Hair follicular keratinocyte (primary cell): Measurements from ENCODE around the gene LTB4R2. TPM values are rescaled to one million over a fixed set of nuclear protein-coding genes. Genes with fewer than 3 reads are reported as not detected.

ENCODE experiments used
- total RNA-seq: library from RNA; depleted of rRNA; stranded (reverse); fragments of >200 nt; gene quantifications from 2 replicates; pipeline ENCODE4 v1.2.3, GENCODE V29; 2015

The LTB4R2 gene
- total RNA-seq: 37.0 and 42.9 TPM in 2 replicates

DNA sequence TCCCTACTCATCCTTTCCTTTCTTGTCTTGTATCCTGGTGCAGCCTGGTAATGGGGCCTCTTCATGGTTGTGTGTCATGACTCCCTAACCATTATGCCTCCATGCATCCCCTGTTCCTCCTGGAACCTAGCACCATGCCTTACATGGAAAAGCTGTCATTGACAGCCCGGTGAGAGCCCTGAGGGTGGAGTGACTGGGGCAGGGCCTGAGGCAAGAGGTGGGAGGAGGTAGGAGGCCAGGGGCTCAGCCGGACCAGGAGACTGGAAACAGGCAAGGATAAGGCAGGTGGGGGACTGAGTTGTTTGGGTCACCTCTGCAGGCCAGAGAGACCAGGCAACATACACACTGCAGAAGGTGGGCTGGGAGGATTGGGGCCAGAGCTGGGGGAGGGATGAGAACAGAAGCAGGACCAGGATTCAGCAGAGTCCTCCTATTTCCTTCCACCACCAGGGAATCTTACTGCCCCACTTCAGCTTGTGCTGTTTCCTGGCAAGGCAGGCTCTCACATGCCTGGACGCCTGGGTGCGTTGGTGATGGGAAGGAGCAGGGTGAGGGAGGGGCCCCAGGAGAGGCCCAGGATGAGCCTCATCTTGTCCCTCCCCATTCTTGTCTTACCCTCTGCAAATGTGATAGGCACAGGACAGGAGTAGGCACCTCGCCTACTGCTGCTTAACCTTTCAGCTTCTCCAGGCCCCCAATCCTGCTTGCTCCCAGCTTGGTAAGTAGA lies at the start of gene LTB4R2:
Gene LTB4R2, plus strand, starts transcription at position 603 of the 727 bp plus-strand sequence. CDS start 525 bp downstream, outside the sequence.

GRCh38 chr14:24262821-24263733 lies 46.9 kb upstream of the LTB4R2 start, which contains the start of gene TGM1:
Gene TGM1 (minus strand): TSS chr14:24263177. CDS start chr14:24262352, 825 bp downstream.

GRCh38 chr14:24271134-24271833 lies 38.7 kb upstream of the LTB4R2 start, which contains the start of gene RABGGTA:
Gene RABGGTA (minus strand): TSS chr14:24271597. CDS start chr14:24271115, 482 bp downstream.

DNA sequence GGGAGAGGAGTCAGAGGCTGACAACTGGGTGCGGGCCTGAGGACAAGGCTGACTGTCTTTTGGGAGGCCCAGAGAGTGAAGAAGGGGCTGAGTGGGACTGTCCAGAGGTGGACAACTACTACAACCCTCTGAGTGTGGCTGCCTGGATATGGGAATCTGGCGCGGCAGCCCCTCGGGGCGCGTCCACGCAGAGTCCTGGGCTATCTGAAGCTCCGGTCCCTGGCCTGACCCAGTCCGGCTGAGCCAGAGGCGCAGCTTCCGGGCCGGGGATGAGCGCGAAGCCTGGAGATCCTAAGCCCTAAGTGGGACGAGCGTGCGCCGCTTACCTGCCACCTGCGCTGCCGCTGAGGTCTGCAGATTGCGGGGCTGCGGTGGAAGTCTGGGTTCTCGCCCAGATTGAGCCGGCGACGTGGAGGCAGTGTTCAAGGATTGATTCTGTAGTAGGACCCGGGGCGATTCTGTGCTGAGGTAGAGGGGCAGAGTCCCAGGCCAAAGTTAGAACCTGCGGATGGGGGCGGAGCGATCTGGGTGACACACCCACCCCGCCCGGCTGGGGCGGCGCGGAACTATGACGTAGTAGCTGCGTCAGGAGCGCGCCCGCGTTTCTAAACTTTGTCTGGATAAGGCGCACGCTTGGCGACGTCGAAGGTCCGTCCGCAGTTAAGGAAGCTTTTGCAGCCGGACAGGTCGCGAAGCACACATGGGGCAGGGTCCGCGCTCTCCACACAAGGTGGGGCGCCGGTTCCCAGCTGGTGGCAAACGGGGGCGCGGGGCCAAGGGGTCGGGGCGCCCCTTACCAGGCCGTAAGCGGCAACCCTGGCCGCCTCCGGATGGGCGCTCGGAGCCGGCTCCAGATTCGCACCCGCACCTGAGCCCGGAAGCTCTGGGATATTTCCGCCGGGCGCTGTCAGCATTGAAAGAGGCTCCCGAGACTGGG lies 10.4 kb upstream of the LTB4R2 start, which contains the start of the genes DHRS1 and NOP9:
Gene DHRS1, minus strand, starts transcription at position 526 of the 937 bp plus-strand sequence. CDS start 674 bp downstream, outside the sequence.
Gene NOP9, plus strand, starts transcription at position 596 of the 937 bp plus-strand sequence. Its CDS starts 105 bp downstream, at position 701.

GRCh38 chr14:24307575-24308341 lies 2.2 kb upstream of the LTB4R2 start, which contains the start of gene CIDEB:
Gene CIDEB (minus strand): TSS chr14:24307977. CDS start chr14:24307858, 119 bp downstream.

DNA sequence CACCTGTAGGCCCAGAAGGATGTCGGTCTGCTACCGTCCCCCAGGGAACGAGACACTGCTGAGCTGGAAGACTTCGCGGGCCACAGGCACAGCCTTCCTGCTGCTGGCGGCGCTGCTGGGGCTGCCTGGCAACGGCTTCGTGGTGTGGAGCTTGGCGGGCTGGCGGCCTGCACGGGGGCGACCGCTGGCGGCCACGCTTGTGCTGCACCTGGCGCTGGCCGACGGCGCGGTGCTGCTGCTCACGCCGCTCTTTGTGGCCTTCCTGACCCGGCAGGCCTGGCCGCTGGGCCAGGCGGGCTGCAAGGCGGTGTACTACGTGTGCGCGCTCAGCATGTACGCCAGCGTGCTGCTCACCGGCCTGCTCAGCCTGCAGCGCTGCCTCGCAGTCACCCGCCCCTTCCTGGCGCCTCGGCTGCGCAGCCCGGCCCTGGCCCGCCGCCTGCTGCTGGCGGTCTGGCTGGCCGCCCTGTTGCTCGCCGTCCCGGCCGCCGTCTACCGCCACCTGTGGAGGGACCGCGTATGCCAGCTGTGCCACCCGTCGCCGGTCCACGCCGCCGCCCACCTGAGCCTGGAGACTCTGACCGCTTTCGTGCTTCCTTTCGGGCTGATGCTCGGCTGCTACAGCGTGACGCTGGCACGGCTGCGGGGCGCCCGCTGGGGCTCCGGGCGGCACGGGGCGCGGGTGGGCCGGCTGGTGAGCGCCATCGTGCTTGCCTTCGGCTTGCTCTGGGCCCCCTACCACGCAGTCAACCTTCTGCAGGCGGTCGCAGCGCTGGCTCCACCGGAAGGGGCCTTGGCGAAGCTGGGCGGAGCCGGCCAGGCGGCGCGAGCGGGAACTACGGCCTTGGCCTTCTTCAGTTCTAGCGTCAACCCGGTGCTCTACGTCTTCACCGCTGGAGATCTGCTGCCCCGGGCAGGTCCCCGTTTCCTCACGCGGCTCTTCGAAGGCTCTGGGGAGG lies 985 bp downstream of the LTB4R2 start, which contains the start of gene LTB4R:
Gene LTB4R, plus strand, starts transcription at position 857 of the 959 bp plus-strand sequence. CDS start 4,150 bp downstream, outside the sequence.

DNA sequence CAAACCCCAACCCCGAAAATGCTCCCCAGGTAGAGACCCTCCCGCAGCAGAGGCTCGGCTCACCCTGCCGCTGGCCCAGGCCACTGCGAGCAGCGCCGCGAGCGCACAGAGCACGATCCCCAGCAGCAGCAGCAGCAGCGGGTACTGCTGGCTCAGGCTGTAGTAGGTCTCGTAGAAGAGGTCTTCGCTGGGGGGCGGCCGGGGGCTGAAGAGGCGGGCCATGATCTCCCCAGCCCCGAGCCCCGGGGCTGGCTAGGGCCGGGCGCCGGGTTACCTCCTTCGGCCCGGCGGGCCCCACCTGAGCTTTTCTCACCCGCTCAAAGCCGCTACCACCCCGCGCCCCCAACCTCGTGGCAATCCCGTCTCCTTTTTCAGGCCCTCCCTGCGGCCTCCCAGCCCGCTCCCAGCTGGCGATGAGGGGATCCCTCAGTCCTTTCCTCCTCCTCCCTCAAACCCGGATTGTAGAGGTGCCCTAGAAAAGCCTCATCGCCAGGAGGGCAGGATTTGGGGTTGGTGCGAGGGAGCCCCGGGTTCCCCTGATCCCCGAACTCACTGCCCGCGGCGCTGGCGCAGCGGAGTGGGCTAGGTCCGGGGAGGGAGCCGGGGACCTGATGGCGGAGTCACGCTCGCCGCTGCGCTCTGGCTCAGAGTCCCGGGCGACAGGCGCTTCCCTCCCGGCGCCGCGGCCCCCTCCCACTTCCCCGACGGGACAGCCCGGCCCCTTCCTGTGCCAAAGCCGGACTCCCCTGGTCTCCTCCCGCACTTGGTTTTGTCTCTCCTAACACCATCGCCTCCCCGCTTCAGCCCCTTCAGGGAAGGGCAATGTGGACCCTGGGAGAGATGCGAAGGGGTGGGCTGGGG lies 24.7 kb downstream of the LTB4R2 start, which contains the start of gene ADCY4:
Gene ADCY4, minus strand, starts transcription at position 641 of the 861 bp plus-strand sequence. Its CDS starts 419 bp downstream, at position 222.

GRCh38 chr14:24339284-24340151 lies 29.6 kb downstream of the LTB4R2 start, which contains the start of gene RIPK3:
Gene RIPK3 (minus strand): TSS chr14:24339991. CDS start chr14:24339826, 165 bp downstream.

Other genes starting within 250 kb of the LTB4R2 start
- not detected in 2 replicates for gene CPNE6, start 238.6 kb upstream of the LTB4R2 start, total RNA-seq
- gene PCK2, start 215.8 kb upstream of the LTB4R2 start, total RNA-seq: 40.7 and 91.5 TPM in 2 replicates
- 46.7 and 48.0 TPM in 2 replicates for gene DCAF11, start 195.4 kb upstream of the LTB4R2 start, total RNA-seq
- gene NRL, start 195.2 kb upstream of the LTB4R2 start, total RNA-seq: 1.2 and 2.2 TPM in 2 replicates
- gene FITM1, start 179.5 kb upstream of the LTB4R2 start, total RNA-seq: not detected in 2 replicates
- 167 and 202 TPM in 2 replicates for gene PSME1, start 173.9 kb upstream of the LTB4R2 start, total RNA-seq
- gene EMC9, start 168.5 kb upstream of the LTB4R2 start, total RNA-seq: 22.3 and 37.2 TPM in 2 replicates
- gene PSME2, start 163.5 kb upstream of the LTB4R2 start, total RNA-seq: 109 and 116 TPM in 2 replicates
- gene RNF31, start 162.6 kb upstream of the LTB4R2 start, total RNA-seq: 24.4 and 30.7 TPM in 2 replicates
- gene IRF9, start 148.9 kb upstream of the LTB4R2 start, total RNA-seq: 22.3 and 67.3 TPM in 2 replicates
- 6.1 and 6.7 TPM in 2 replicates for gene REC8, start 138.1 kb upstream of the LTB4R2 start, total RNA-seq
- gene IPO4, start 121.3 kb upstream of the LTB4R2 start, total RNA-seq: 42.4 and 82.5 TPM in 2 replicates
- 45.7 and 48.7 TPM in 2 replicates for gene TM9SF1, start 114.7 kb upstream of the LTB4R2 start, total RNA-seq
- 0.87 TPM in 1 of 2 replicates, not detected in the other for gene TSSK4, start 104.4 kb upstream of the LTB4R2 start, total RNA-seq
- gene CHMP4A, start 96.7 kb upstream of the LTB4R2 start, total RNA-seq: 50.4 and 54.0 TPM in 2 replicates
- 11.4 and 18.3 TPM in 2 replicates for gene MDP1, start 94.1 kb upstream of the LTB4R2 start, total RNA-seq
- gene NEDD8, start 77.8 kb upstream of the LTB4R2 start, total RNA-seq: 249 and 288 TPM in 2 replicates
- 72.9 and 86.9 TPM in 2 replicates for gene GMPR2, start 77.2 kb upstream of the LTB4R2 start, total RNA-seq
- 63.4 and 72.7 TPM in 2 replicates for gene TINF2, start 67.5 kb upstream of the LTB4R2 start, total RNA-seq
- gene TGM1, start 47.0 kb upstream of the LTB4R2 start, total RNA-seq: 10.5 and 19.3 TPM in 2 replicates
- gene RABGGTA, start 38.5 kb upstream of the LTB4R2 start, total RNA-seq: 51.2 and 83.1 TPM in 2 replicates
- gene DHRS1, start 10.4 kb upstream of the LTB4R2 start, total RNA-seq: 39.3 and 76.7 TPM in 2 replicates
- 13.9 and 18.4 TPM in 2 replicates for gene NOP9, start 10.3 kb upstream of the LTB4R2 start, total RNA-seq
- gene CIDEB, start 2.2 kb upstream of the LTB4R2 start, total RNA-seq: 3.2 and 4.1 TPM in 2 replicates
- gene LTB4R, start 1.4 kb downstream of the LTB4R2 start, total RNA-seq: 14.0 and 20.1 TPM in 2 replicates
- 0.23 and 0.34 TPM in 2 replicates for gene ADCY4, start 24.9 kb downstream of the LTB4R2 start, total RNA-seq
- gene RIPK3, start 29.9 kb downstream of the LTB4R2 start, total RNA-seq: 5.4 and 8.0 TPM in 2 replicates
- gene NFATC4, start 58.0 kb downstream of the LTB4R2 start, total RNA-seq: 2.9 and 7.1 TPM in 2 replicates
- 2.7 and 3.8 TPM in 2 replicates for gene NYNRIN, start 88.9 kb downstream of the LTB4R2 start, total RNA-seq
- gene CBLN3, start 119.5 kb downstream of the LTB4R2 start, total RNA-seq: 0.11 and 0.31 TPM in 2 replicates
- 48.7 and 55.9 TPM in 2 replicates for gene KHNYN, start 119.8 kb downstream of the LTB4R2 start, total RNA-seq
- gene SDR39U1, start 132.6 kb downstream of the LTB4R2 start, total RNA-seq: 11.9 and 17.7 TPM in 2 replicates
- not detected in 2 replicates for gene CMA1, start 198.1 kb downstream of the LTB4R2 start, total RNA-seq